K562 (cell line): ENCODE data around the gene TMEM107. TPM values are rescaled to one million over a fixed set of nuclear protein-coding genes. Genes with fewer than 3 reads are reported as not detected.

ENCODE experiments used
- COPS2 ChIP-seq: fragments of 450-650 bp; conservative IDR thresholded peaks from 2 replicates; pipeline ENCODE4 v1.6.1; 2016; ENCODE audit warnings: mild to moderate bottlenecking, moderate library complexity
- ETV1 ChIP-seq: fragments of 450-650 bp; conservative IDR thresholded peaks from 2 replicates; pipeline ENCODE4 v1.6.1; 2016; ENCODE audit warnings: missing genetic modification characterization, control low read depth, low read depth, missing compliant biosample characterization
- GABPB2 ChIP-seq: fragments of 250-450 bp; sonication (Bioruptor Pico); conservative IDR thresholded peaks from 2 replicates; pipeline ENCODE4 v1.5.1; 2021; ENCODE audit warnings: mild to moderate bottlenecking
- HNRNPL ChIP-seq: fragments of 200-400 bp; formaldehyde crosslinking; IDR thresholded peaks from 2 replicates; pipeline ENCODE4 v1.6.1; 2017; ENCODE audit warnings: low read depth, mild to moderate bottlenecking, low read length
- KAT2B ChIP-seq: IDR thresholded peaks from one replicate; pipeline ENCODE4 v1.6.1; 2012; ENCODE audit warnings: low read depth, mild to moderate bottlenecking, control low read depth, inconsistent platforms, low read length, moderate library complexity
- MYNN ChIP-seq, 2 experiments: sonication (generic); formaldehyde crosslinking in 1 of 2; IDR thresholded peaks; 2 replicates each; pipeline versions ENCODE4 v1.5.0 to v1.6.1; 2016 to 2020; ENCODE audit warnings: antibody characterized with exemption in 1 of 2, missing genetic modification reagents in 1 of 2
- NR2C2 ChIP-seq, 2 experiments: fragments of 200-800 bp in 1 of 2; sonication (Bioruptor generic) in 1 of 2; sonication (generic) in 1 of 2; formaldehyde crosslinking in 1 of 2; IDR thresholded peaks; 2 replicates each; pipeline versions ENCODE4 v1.6.1 to v1.8.0; 2016 to 2022; ENCODE audit warnings: mild to moderate bottlenecking in 1 of 2, missing compliant biosample characterization in 1 of 2, missing genetic modification characterization in 1 of 2, missing genetic modification reagents in 1 of 2
- TEAD4 ChIP-seq, 2 experiments: sonication (generic) in 1 of 2; formaldehyde crosslinking in 1 of 2; IDR thresholded peaks; 2 replicates each; pipeline versions ENCODE4 v1.6.1 to v1.8.0; 2012 to 2022; ENCODE audit warnings: borderline replicate concordance in 1 of 2, inconsistent platforms in 1 of 2, low read length in 1 of 2, mild to moderate bottlenecking in 1 of 2, missing genetic modification reagents in 1 of 2
- TOE1 ChIP-seq, 2 experiments: fragments of 450-650 bp in 1 of 2; sonication (generic) in 1 of 2; formaldehyde crosslinking in 1 of 2; IDR thresholded peaks; 2 replicates each; pipeline versions ENCODE4 v1.7.1 to v1.8.0; 2016 to 2022; ENCODE audit warnings: borderline replicate concordance in 2 of 2, mild to moderate bottlenecking in 2 of 2, antibody characterized with exemption in 1 of 2, inconsistent platforms in 1 of 2, low read depth in 1 of 2, missing genetic modification reagents in 1 of 2, moderate library complexity in 1 of 2
- XRCC5 ChIP-seq: fragments of 200-400 bp; formaldehyde crosslinking; IDR thresholded peaks from 2 replicates; pipeline ENCODE4 v1.6.1; 2017; ENCODE audit warnings: low read depth, mild to moderate bottlenecking, low read length
- ZNF444 ChIP-seq: fragments of 250-450 bp; sonication (Bioruptor Pico); IDR thresholded peaks from 2 replicates; pipeline ENCODE4 v1.4.0; 2020; ENCODE audit warnings: mild to moderate bottlenecking, moderate library complexity
- ZNF764 ChIP-seq: fragments of 250-450 bp; sonication (Bioruptor Pico); IDR thresholded peaks from 2 replicates; pipeline ENCODE4 v1.4.0; 2020; ENCODE audit warnings: low read depth, mild to moderate bottlenecking, moderate library complexity
- polyA plus RNA-seq, 8 experiments: library from polyadenylated mRNA; depleted of rRNA in 4 of 8; stranded (reverse) in 5 of 8; unstranded in 3 of 8; fragments of >200 nt; fragmentation: Nextera tagmentation in 2 of 8; fragmentation: Illumina TruSeq in 1 of 8; extraction: Ambion mirVana in 2 of 8; extraction: Trizol in 1 of 8; gene quantifications; 2 replicates each; pipeline versions ENCODE4 v1.2.1 to v1.2.3, GENCODE V29; 2011 to 2014; ENCODE audit warnings: inconsistent platforms in 1 of 8, missing spikeins in 1 of 8
- total RNA-seq, 7 experiments: library from RNA; depleted of rRNA in 6 of 7; stranded (reverse); fragments of >200 nt in 6 of 7; fragmentation: Illumina TruSeq in 2 of 7; extraction: Trizol in 2 of 7; gene quantifications; 2 replicates each; pipeline versions ENCODE4 v1.2.1 to v1.2.3, GENCODE V29; 2011 to 2021; ENCODE audit warnings: low replicate concordance in 1 of 7
- TF ChIP-seq, protein P1 (sequence below), 2 experiments: fragments of 450-650 bp; IDR thresholded peaks; 2 replicates each; pipeline ENCODE4 v1.6.1; 2018; ENCODE audit warnings: mild to moderate bottlenecking in 2 of 2, low read depth in 1 of 2; ENCODE audit not compliant: partially characterized antibody in 2 of 2
- TF ChIP-seq, protein P2 (sequence below): fragments of 450-650 bp; IDR thresholded peaks from 2 replicates; pipeline ENCODE4 v1.6.1; 2016; ENCODE audit warnings: antibody characterized with exemption
- TF ChIP-seq, protein P3 (sequence below), 3 experiments: fragments of 200-800 bp in 1 of 3; sonication (Bioruptor generic) in 1 of 3; sonication (generic) in 1 of 3; formaldehyde crosslinking in 1 of 3; IDR thresholded peaks; 2 replicates each; pipeline versions ENCODE4 v1.6.1 to v1.8.0; 2016 to 2022; ENCODE audit warnings: mild to moderate bottlenecking in 2 of 3, missing compliant biosample characterization in 2 of 3, missing genetic modification characterization in 2 of 3, missing genetic modification reagents in 1 of 3
- TF ChIP-seq, protein P4 (sequence below): fragments of 250-450 bp; sonication (Bioruptor Pico); IDR thresholded peaks from 2 replicates; pipeline ENCODE4 v1.5.0; 2021

Gene TMEM107
- total and polyA plus RNA-seq, 9 of the 15 experiments (the other 6 are each of a cell fraction or from before 2014, with no cell fraction given): 7.1 to 26.2 (median 16.9) TPM

DNA sequence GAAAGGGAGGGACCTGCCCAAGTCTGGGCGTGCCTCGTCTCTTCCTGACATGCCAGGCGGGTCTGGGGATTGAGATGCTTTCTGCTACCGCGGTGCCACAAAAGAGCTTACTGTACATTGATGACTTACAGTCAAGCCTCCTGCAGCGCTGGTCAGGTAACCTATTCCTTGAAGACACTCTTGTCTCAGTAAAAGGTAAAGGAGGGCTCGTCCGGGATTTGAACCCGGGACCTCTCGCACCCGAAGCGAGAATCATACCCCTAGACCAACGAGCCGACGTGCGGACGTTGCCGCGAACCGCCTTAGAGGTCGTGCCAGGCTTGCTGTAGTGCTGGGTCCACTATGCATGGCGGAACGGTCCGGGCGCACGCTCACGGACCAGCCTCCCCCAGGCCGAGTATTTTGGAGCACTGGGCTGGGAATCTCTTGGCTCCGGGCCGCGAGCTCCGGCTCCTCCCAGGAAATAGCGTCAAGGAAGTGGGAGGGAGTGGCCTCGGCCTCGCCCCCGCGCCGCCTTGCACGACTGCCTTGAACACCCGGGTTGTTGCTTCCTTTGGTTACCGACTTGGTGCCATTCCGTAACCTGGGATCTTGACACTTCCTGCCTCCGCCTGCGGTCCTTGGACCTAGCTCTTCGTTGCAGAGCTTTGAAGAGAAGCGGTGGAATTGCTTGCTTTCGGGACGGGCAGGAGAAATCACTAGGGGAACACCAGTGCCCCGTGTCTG is 46.6 kb upstream of the TMEM107 start (continued):
- TF ChIP-seq TEAD4 (IDR thresholded peaks at IDR 0.05; ENCODE audit: low read length) (peak; percentile 72), TEAD4 (CRISPR knock-in tag; IDR thresholded peaks at IDR 0.05; ENCODE audit: borderline replicate concordance) (no peak), GABPB2 (CRISPR knock-in tag) (no peak), ZNF444 (no peak), ETV1 (no peak), KAT2B (no peak), MYNN (IDR thresholded peaks at IDR 0.05) (no peak; the same call in 1 of the 2 replicates), MYNN (CRISPR knock-in tag; IDR thresholded peaks at IDR 0.05) (no peak), COPS2 (no peak), TOE1 (IDR thresholded peaks at IDR 0.05; ENCODE audit: borderline replicate concordance) (no peak; the same call in 1 of the 2 replicates), TOE1 (CRISPR knock-in tag; IDR thresholded peaks at IDR 0.05; ENCODE audit: borderline replicate concordance, low read depth) (no peak), NR2C2 (CRISPR knock-in tag; IDR thresholded peaks at IDR 0.05) (peak; percentile 59; the same call in 1 of the 2 replicates), NR2C2 (tag; IDR thresholded peaks at IDR 0.05) (peak; percentile 3; the same call in 1 of the 2 replicates), XRCC5 (no peak), HNRNPL (no peak), ZNF764 (CRISPR knock-in tag) (no peak)
- TF ChIP-seq, protein P1, sequence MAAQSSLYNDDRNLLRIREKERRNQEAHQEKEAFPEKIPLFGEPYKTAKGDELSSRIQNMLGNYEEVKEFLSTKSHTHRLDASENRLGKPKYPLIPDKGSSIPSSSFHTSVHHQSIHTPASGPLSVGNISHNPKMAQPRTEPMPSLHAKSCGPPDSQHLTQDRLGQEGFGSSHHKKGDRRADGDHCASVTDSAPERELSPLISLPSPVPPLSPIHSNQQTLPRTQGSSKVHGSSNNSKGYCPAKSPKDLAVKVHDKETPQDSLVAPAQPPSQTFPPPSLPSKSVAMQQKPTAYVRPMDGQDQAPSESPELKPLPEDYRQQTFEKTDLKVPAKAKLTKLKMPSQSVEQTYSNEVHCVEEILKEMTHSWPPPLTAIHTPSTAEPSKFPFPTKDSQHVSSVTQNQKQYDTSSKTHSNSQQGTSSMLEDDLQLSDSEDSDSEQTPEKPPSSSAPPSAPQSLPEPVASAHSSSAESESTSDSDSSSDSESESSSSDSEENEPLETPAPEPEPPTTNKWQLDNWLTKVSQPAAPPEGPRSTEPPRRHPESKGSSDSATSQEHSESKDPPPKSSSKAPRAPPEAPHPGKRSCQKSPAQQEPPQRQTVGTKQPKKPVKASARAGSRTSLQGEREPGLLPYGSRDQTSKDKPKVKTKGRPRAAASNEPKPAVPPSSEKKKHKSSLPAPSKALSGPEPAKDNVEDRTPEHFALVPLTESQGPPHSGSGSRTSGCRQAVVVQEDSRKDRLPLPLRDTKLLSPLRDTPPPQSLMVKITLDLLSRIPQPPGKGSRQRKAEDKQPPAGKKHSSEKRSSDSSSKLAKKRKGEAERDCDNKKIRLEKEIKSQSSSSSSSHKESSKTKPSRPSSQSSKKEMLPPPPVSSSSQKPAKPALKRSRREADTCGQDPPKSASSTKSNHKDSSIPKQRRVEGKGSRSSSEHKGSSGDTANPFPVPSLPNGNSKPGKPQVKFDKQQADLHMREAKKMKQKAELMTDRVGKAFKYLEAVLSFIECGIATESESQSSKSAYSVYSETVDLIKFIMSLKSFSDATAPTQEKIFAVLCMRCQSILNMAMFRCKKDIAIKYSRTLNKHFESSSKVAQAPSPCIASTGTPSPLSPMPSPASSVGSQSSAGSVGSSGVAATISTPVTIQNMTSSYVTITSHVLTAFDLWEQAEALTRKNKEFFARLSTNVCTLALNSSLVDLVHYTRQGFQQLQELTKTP (IDR thresholded peaks at IDR 0.05; ENCODE audit: low read depth in 1 of 2, partially characterized antibody in 2 of 2): no peak
- TF ChIP-seq, protein P2, sequence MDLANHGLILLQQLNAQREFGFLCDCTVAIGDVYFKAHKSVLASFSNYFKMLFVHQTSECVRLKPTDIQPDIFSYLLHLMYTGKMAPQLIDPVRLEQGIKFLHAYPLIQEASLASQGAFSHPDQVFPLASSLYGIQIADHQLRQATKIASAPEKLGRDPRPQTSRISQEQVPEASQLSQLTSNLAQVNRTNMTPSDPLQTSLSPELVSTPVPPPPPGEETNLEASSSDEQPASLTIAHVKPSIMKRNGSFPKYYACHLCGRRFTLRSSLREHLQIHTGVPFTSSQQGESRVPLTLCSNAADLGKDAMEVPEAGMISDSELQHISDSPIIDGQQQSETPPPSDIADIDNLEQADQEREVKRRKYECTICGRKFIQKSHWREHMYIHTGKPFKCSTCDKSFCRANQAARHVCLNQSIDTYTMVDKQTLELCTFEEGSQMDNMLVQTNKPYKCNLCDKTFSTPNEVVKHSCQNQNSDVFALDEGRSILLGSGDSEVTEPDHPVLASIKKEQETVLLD: no peak
- TF ChIP-seq, protein P3, sequence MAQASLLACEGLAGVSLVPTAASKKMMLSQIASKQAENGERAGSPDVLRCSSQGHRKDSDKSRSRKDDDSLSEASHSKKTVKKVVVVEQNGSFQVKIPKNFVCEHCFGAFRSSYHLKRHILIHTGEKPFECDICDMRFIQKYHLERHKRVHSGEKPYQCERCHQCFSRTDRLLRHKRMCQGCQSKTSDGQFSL (CRISPR knock-in tag; IDR thresholded peaks at IDR 0.05): no peak
- TF ChIP-seq, protein P3 (tag; IDR thresholded peaks at IDR 0.05): no peak
- TF ChIP-seq, protein P4, sequence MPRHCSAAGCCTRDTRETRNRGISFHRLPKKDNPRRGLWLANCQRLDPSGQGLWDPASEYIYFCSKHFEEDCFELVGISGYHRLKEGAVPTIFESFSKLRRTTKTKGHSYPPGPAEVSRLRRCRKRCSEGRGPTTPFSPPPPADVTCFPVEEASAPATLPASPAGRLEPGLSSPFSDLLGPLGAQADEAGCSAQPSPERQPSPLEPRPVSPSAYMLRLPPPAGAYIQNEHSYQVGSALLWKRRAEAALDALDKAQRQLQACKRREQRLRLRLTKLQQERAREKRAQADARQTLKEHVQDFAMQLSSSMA (CRISPR knock-in tag): no peak
